HG02798 (cell line): ENCODE data around the gene CCDC158.
"Not testable (repeated sequence)": the region's sequence is repeated elsewhere in the genome, so short reads cannot be mapped to it uniquely, and the experiment has no call there.

Source experiments
- ATAC-seq: cut with Tn5 transposase; IDR thresholded peaks from one replicate; pipeline ENCODE4 v1.9.1; 2021; ENCODE audit warnings: mild to moderate bottlenecking; ENCODE audit not compliant: unreplicated experiment, poor library complexity

The CCDC158 gene

DNA sequence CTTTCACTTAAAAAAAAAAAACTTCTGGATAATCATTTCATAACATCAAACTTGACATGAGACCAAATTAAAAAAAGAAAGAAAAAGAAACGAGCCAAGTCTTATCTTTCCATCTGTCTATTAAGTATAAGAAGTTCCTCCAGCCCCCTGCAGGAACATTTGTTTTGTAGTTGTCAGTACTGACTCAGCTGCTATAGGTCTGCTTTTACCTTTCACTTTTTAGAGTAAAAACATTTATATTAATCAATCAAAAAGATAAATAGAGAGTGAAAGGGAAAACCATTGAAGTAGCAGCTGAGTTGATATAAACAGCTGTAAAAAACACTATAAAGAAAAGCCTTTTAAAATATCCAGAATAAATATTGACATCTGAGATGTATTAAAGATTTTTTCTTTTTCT is 46.1 kb downstream of the CCDC158 start:
- no peak for ATAC-seq

- ATAC-seq: no peak
Measured at GRCh38 chr4:76373919-76374552, 46.9 kb downstream of the CCDC158 start.

- no peak for ATAC-seq
Measured at GRCh38 chr4:76366737-76367136, 54.2 kb downstream of the CCDC158 start.

DNA sequence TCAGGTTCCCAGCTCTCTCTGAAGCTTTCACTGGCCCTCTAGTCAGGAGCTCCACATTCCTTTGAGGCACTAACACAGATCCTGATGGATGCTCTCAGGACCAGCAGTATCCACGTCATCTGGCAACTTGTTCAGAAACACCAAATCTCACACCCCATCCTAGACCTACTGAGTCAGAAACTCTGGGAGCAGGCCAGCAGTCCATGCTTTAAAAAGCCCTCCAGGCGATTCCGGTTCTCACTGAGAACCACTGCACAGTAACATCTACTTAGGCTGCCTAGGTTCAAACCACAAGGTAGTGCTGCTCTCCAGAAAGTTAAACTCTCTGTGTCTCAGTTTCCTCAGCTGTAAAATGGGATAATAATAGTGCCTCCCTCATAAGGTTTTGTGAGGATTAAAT is 55.3 kb downstream of the CCDC158 start:
- no peak for ATAC-seq

DNA sequence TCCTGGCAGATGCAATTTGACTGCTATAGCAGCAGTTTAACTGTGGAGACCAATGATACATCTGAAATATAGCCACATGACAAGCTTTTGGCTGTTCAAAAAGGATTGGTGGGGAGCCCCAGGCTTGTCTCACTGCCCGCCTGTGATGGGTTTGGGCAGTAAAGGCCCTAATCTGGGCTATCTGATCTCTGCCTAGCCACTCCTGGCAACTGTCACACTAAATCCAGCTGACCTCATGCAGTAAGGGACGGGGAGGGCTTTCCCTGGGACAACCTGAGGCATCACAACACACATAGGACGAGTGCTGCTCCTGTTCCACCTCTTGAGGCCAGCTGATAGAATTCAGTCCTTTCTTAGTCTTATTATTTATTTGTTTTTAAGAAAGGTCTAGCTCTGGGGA is 56.2 kb downstream of the CCDC158 start:
- ATAC-seq: no peak

DNA sequence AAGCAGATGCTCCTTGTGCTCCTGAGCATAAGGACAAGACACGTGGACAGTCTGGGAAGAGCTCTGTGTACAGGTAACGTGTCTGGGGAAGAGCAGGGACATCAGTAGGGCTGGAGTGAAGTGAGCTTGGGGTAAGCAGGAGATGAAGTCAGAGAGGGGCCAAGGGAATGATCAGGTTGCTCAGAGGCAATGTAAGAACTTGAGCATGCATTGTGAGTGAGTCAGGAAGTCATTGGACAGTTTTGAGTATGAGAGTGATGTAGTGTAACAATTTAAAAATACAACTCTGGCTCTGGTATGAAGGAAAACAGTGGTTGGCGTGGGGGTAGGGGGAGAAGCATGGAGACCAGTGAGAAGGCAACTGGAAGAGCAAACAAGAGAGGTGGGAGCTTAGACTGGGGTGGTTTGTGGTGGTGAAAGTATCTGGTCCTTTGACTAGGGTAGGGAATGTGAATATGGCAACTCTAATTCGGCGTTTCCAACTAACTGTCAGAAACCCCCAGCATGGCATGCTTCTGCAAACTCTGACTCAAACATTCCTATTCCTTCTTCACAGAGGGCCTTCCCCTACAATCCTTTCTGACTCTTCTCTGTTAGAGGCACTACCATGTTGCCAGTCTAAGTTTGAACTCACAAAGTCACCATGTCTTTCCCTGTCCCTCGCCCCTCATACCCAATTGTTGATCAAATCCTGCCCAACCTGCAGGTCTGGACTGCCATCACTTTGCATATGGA is 57.2 kb downstream of the CCDC158 start:
- ATAC-seq: no peak

GRCh38 chr4:76361689-76362412 is 59.1 kb downstream of the CCDC158 start:
- no peak for ATAC-seq

DNA sequence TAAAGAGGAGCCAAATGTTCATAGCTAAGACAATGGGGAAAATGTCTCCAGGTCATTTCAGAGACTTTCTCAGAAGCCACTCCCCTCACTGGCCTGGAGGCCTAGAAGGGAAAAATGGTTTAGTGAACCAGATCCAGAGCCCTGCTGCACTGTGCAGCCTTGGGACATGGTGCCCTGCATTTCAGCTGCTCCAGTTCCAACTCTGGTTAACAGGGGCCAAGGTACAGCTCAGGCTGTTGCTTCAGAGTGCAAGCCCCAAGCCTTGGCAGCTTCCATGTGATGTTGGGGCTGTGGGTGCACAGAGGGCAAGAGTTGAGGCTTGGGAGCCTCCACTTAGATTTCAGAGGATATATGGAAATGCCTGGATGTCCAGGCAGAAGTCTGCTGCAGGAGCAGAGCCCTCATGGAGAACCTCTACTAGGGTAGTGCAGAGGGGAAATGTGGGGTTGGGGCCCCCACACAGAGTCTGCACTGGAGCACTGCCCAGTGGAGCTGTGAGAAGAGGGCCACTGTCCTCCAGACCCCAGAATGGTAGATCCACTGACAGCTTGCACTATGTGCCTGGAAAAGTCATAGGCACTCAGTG is 61.0 kb downstream of the CCDC158 start:
- ATAC-seq: not testable (repeated sequence)

- ATAC-seq: no peak
Measured at GRCh38 chr4:76357981-76358380, 63.0 kb downstream of the CCDC158 start.

DNA sequence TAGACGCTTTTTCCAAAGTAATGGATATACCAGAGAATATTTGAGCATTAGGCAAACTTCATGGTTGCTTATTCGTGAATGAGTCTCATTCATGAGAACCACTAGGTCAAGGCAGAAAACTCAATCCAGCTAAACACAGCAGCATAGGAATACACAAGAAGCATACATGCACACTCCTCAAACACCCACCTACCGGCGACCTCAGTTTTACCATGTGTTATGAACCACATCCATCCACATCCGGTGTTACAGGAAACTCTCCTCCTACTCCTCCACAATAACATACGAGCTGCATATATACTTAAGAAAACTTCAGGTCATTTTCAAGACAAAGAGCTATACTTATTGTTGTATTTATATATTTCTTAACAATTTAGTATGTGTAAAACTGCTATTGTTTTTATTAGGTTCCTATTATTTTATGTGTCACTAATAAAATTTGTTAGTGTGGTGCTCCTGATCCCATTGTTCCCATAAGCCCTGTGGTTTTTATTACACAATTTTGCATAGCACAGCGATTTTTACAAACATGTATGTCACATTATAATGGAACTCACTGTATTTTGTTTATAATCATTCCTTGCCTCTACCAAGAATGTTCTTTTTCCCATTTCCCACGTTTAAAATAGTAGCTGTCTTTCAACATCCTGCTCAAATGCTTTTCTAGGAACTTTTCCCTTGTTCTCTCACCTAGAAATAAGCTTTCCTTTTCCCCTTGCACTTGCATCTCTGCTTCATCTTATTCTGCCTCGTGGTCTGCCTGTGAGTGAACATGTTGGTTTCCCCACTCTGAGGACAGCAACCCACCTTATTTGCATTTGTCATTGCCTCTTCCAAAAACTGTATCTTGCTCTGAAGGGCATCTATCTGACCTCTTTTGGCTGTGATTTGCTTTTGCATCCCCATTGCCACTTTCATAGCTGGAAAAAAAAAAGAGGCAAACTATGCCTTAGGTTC is 66.1 kb downstream of the CCDC158 start:
- ATAC-seq: no peak

DNA sequence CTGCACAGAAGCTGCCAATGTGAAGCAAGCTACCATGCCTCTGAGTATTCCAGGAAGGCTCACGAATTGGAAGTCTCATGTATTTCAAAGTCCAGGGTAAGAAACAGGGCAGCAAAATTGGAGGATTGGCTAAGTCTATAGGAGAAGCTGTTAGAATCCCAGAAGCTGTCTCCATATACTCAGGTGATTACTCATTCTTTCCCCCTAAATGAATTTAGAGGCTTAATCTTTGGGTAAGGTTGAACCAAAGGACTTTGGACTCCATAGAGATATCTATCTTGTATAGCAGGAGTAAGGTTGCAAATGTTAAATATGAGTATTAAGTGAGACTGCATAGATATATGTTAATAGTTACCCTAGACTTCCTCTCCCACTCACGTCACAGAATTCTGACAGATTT is 78.1 kb downstream of the CCDC158 start:
- ATAC-seq: no peak

GRCh38 chr4:76342191-76342590 is 78.8 kb downstream of the CCDC158 start:
- no peak for ATAC-seq

GRCh38 chr4:76341063-76341462 is 79.9 kb downstream of the CCDC158 start:
- ATAC-seq: no peak

DNA sequence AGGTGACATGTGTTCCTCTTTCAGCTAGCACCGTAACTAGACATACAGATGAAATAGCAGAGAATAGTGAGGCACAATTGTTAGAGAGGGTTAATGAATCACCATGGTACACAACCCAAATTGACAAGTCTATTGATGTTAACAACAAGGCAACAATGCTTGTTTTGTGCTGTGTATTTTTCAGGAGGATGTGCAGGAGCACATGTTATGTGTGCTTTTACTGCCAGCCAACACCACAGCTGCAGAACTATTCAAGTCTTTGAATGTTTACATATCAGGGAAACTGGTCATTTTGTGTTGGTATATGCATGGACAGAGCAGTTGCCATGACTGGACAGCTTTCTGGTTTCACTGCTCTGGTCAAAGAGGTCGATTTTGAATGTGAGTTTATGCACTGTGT is 81.6 kb downstream of the CCDC158 start:
- ATAC-seq: no peak

GRCh38 chr4:76334885-76335284 is 86.1 kb downstream of the CCDC158 start:
- no peak for ATAC-seq

GRCh38 chr4:76326515-76326914 is 94.4 kb downstream of the CCDC158 start:
- ATAC-seq: no peak

DNA sequence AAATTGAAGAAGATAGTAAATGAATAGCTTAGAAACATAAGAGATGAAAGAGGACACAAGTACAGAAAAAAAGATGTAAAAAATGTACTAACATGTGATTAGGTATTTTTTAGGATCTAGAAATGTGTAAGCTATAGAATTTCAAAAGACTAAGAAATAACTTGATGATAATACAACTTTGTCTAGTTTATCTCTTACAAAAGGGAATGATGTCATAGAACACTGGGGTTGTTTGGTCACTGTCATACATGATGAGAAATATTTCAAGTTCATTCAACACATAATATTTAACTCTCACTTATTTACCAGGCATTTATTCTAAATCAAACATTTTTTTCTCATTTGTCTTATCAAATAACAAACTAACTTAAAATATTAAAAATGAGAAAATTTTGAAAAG is 95.9 kb downstream of the CCDC158 start:
- ATAC-seq: no peak

- ATAC-seq: no peak
Measured at GRCh38 chr4:76322236-76322635, 98.7 kb downstream of the CCDC158 start.

- ATAC-seq: no peak
Measured at GRCh38 chr4:76316131-76316530, 104.8 kb downstream of the CCDC158 start.
